C4-2B (cell line): ENCODE measurements around the gene MAP3K20.
"Not testable (repeated sequence)": the region's sequence is repeated elsewhere in the genome, so short reads cannot be mapped to it uniquely, and the experiment has no call there.

ENCODE experiments used
- H3K27ac ChIP-seq: fragments of 450-650 bp; 2 replicates; pipeline ENCODE4 v1.5.1; 2017
- ZFX ChIP-seq: fragments of 450-650 bp; IDR thresholded peaks from 2 replicates; pipeline ENCODE4 v1.6.1; 2017
- TF ChIP-seq, protein P1 (sequence below): fragments of 450-650 bp; conservative IDR thresholded peaks from 2 replicates; pipeline ENCODE4 v1.5.1; 2017; ENCODE audit warnings: mild to moderate bottlenecking

MAP3K20 gene

GRCh38 chr2:173087793-173088496, 12.3 kb downstream of the MAP3K20 start:
- TF ChIP-seq, protein P1, sequence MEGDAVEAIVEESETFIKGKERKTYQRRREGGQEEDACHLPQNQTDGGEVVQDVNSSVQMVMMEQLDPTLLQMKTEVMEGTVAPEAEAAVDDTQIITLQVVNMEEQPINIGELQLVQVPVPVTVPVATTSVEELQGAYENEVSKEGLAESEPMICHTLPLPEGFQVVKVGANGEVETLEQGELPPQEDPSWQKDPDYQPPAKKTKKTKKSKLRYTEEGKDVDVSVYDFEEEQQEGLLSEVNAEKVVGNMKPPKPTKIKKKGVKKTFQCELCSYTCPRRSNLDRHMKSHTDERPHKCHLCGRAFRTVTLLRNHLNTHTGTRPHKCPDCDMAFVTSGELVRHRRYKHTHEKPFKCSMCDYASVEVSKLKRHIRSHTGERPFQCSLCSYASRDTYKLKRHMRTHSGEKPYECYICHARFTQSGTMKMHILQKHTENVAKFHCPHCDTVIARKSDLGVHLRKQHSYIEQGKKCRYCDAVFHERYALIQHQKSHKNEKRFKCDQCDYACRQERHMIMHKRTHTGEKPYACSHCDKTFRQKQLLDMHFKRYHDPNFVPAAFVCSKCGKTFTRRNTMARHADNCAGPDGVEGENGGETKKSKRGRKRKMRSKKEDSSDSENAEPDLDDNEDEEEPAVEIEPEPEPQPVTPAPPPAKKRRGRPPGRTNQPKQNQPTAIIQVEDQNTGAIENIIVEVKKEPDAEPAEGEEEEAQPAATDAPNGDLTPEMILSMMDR, result no peak
- TF ChIP-seq ZFX, result no peak

GRCh38 chr2:173090276-173090877, 14.7 kb downstream of the MAP3K20 start:
- TF ChIP-seq ZFX, result no peak
- TF ChIP-seq, protein P1, result no peak
- H3K27ac ChIP-seq, result no peak overlapping the region

More at GRCh38 chr2:173087793-173088496, 12.3 kb downstream of the MAP3K20 start:
- no peak overlapping the region for H3K27ac ChIP-seq

DNA sequence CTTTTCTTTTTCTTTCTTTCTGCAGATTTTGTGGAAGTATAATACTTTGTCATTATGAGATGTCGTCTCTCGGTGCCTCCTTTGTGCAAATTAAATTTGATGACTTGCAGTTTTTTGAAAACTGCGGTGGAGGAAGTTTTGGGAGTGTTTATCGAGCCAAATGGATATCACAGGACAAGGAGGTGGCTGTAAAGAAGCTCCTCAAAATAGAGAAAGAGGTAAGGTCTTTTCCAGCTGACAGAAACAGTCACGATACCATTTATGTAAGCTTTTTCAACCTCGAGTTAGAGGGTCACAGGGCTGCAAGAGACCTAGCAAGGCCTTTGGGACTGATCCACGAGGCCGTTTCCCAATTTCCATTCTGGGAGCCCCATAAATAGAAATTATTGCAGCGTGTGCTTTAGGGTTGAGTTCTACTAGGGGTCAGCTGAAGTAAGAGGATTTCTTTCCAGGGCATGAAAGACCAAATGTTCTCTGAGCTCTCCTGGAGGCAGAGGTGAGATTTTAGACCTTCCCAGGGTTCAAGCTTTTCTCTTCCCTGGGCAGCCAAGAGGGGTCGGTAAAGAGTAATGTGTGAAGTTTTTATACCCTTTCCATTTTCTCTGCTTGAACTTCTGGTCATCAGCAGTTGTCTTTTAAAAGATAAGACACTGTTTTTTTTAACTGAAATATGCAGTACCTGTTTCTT, 15.5 kb downstream of the MAP3K20 start:
- TF ChIP-seq, protein P1, result peak; percentile 17
- TF ChIP-seq ZFX, result no peak

GRCh38 chr2:173091910-173092309, 16.3 kb downstream of the MAP3K20 start:
- no peak for TF ChIP-seq ZFX
- TF ChIP-seq, protein P1, result no peak
- no peak overlapping the region for H3K27ac ChIP-seq

More for the DNA sequence above, 15.5 kb downstream of the MAP3K20 start:
- H3K27ac ChIP-seq, result no peak overlapping the region

- no peak overlapping the region for H3K27ac ChIP-seq
- no peak for TF ChIP-seq ZFX
- TF ChIP-seq, protein P1, result no peak
These were observed 17.3 kb downstream of the MAP3K20 start for GRCh38 chr2:173092844-173093402.

GRCh38 chr2:173093617-173094016, 18.0 kb downstream of the MAP3K20 start:
- H3K27ac ChIP-seq, result not testable (repeated sequence)

DNA sequence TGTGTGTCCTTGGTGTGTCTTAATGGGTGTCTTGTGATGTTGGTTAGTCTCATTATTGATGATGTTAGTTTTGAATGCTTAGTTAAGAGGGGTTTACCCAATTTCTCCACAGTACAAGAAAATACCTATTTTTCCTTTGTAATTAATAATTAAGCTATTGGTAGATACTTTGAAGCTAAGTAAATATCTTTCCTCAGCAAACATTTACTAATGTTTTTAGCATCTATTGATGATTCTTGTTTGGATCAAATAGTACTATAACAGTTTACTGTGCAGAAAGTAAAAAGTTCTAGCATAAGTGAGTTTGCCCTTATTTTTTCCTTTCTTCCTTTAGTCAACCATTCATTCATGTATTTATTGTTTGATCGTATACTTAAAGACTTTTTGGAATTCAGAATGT, 19.1 kb downstream of the MAP3K20 start:
- TF ChIP-seq, protein P1, result no peak
- TF ChIP-seq ZFX, result no peak

More for the DNA sequence above, 19.1 kb downstream of the MAP3K20 start:
- H3K27ac ChIP-seq, result no peak overlapping the region
